Measurements from ENCODE around the gene NCBP2L. TPM values are rescaled to one million over a fixed set of nuclear protein-coding genes. Genes with fewer than 3 reads are reported as not detected.

Gene NCBP2L
- total and polyA plus RNA-seq, 2 experiments from 2014 or later: 0.39 TPM; not detected in 1

GRCh38 chrX:107826238-107827029 lies 48.9 kb downstream of the NCBP2L start:
- no peaks in the 10 kb centered on the region for H3K9me2 ChIP-seq (replicated peaks; ENCODE audit: insufficient read depth)

DNA sequence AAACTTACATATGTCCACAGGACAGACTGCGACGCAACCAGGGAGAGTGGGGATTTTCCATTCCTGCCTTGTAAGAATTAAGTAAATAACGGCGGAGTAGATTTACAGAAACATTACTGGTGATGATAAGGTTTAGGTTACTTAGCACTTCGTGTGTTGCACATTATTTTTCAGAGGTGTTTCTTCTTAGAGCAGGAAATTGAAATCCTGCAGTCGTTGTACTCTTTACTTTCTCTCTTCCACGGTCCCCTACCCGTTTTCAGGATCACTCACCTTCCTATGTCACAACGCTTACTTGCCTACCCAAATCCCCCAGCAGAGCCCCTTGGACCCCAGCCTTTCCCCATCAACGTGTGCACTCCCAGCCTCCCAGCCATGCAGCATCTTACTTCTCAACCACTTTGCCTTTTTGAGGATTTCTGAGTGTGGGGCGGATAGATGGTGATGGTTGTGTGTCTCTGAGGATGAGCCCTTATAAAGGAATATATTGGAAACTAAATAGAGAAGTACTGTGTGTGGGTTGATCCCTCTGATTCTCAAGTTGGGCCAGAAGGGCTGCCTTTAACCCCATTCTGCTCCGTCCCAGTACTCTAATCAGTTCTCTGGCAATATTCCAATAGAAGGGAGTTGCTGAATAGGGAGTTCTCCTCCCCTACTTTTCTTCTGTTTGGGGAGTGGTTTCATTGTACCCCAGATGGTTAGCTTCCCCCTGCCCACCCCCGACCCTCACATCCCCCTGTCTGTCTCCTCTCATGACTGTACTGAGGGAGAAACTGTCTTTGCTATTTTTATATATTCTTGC lies 49.7 kb downstream of the NCBP2L start:
- Histone ChIP-seq H3K9me2 (replicated peaks; ENCODE audit: insufficient read depth) (no peaks in the 10 kb centered on the region), H2AFZ (peak overlapping the region; percentile 56), H3K4me3 (peak overlapping the region; percentile 13), H3K4me1 (ENCODE audit: insufficient read depth) (peaks cover 6% of the 10 kb centered on the region), H3K27me3 (no peaks in the 10 kb centered on the region), H3K4me2 (peak overlapping the region; percentile 79), H3K27ac (peak overlapping the region; percentile 90), H3K9me3 (ENCODE audit: low read depth) (no peaks in the 10 kb centered on the region), H3K79me2 (peaks cover 19% of the 10 kb centered on the region), H4K20me1 (ENCODE audit: insufficient read depth, poor library complexity, severe bottlenecking) (no peaks in the 10 kb centered on the region), H3K36me3 (replicated peaks; ENCODE audit: insufficient read depth, low read depth) (no peaks in the 10 kb centered on the region)
- peak; percentile 7 for DNase-seq (ENCODE audit: low spot score)
- no peak for TF ChIP-seq EZH2phosphoT487 (IDR thresholded peaks at IDR 0.05; ENCODE audit: low read depth, severe bottlenecking, unreplicated experiment)
- no peak for TF ChIP-seq EZH2 (IDR thresholded peaks at IDR 0.05; ENCODE audit: borderline replicate concordance)
- no peak for TF ChIP-seq CTCF (IDR thresholded peaks at IDR 0.05; ENCODE audit: poor library complexity)
- 43% methylated on average over 13 of the region's 13 CpGs for WGBS (ENCODE audit: low lambda C conversion rate, missing lambda C conversion rate)

More at GRCh38 chrX:107826238-107827029, 48.9 kb downstream of the NCBP2L start:
- TF ChIP-seq CTCF (IDR thresholded peaks at IDR 0.05; ENCODE audit: poor library complexity) (no peak), EZH2 (IDR thresholded peaks at IDR 0.05; ENCODE audit: borderline replicate concordance) (no peak), EZH2phosphoT487 (IDR thresholded peaks at IDR 0.05; ENCODE audit: low read depth, severe bottlenecking, unreplicated experiment) (no peak)
- peak overlapping the region; percentile 70 for H3K4me3 ChIP-seq
- H3K9me3 ChIP-seq (ENCODE audit: low read depth): no peaks in the 10 kb centered on the region
- H3K4me1 ChIP-seq (ENCODE audit: insufficient read depth): peaks cover 6% of the 10 kb centered on the region
- H3K27me3 ChIP-seq: no peaks in the 10 kb centered on the region
- H3K27ac ChIP-seq: peak overlapping the region; percentile 90
- H3K36me3 ChIP-seq (replicated peaks; ENCODE audit: insufficient read depth, low read depth): no peaks in the 10 kb centered on the region
- WGBS (ENCODE audit: low lambda C conversion rate, missing lambda C conversion rate): 40% methylated on average over 81 of the region's 100 CpGs
- H3K79me2 ChIP-seq: peaks cover 19% of the 10 kb centered on the region
- peak overlapping the region; percentile 56 for H2AFZ ChIP-seq
- H3K4me2 ChIP-seq: peak overlapping the region; percentile 79
- DNase-seq (ENCODE audit: low spot score): peak; percentile 54
- H4K20me1 ChIP-seq (ENCODE audit: insufficient read depth, poor library complexity, severe bottlenecking): no peaks in the 10 kb centered on the region

DNA sequence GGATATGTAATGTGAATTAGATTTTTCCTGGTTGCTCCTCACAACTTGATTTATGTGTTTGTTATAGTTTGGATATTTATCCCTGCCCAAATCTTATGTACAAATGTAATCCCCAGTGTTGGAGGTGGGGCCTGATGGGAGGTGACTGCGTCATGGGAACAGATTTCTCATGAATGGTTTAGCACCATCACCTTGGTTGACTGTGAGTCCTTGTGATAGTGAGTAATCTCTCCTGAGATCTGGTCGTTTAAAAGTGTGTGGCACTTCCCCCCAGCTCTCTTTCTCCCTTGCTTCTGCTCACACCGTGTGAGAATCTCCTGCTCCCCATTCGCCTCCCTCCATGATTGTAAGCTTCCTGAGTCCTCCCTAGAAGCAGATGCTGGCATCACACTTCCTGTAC lies 50.3 kb downstream of the NCBP2L start:
- H4K20me1 ChIP-seq (ENCODE audit: insufficient read depth, poor library complexity, severe bottlenecking): no peaks in the 10 kb centered on the region

More for the DNA sequence above, 50.3 kb downstream of the NCBP2L start:
- peak overlapping the region; percentile 79 for H3K4me2 ChIP-seq
- no peaks in the 10 kb centered on the region for H3K27me3 ChIP-seq
- no peak for TF ChIP-seq EZH2 (IDR thresholded peaks at IDR 0.05; ENCODE audit: borderline replicate concordance)
- TF ChIP-seq EZH2phosphoT487 (IDR thresholded peaks at IDR 0.05; ENCODE audit: low read depth, severe bottlenecking, unreplicated experiment): no peak
- TF ChIP-seq CTCF (IDR thresholded peaks at IDR 0.05; ENCODE audit: poor library complexity): no peak
- no peak overlapping the region for H3K4me3 ChIP-seq
- WGBS (ENCODE audit: low lambda C conversion rate, missing lambda C conversion rate): 64% methylated on average over 4 of the region's 4 CpGs
- no peak for DNase-seq (ENCODE audit: low spot score)
- H3K79me2 ChIP-seq: peaks cover 19% of the 10 kb centered on the region
- H3K9me3 ChIP-seq (ENCODE audit: low read depth): no peaks in the 10 kb centered on the region
- peaks cover 6% of the 10 kb centered on the region for H3K4me1 ChIP-seq (ENCODE audit: insufficient read depth)
- H3K27ac ChIP-seq: no peak overlapping the region
- H2AFZ ChIP-seq: no peak overlapping the region
- no peaks in the 10 kb centered on the region for H3K36me3 ChIP-seq (replicated peaks; ENCODE audit: insufficient read depth, low read depth)
- no peaks in the 10 kb centered on the region for H3K9me2 ChIP-seq (replicated peaks; ENCODE audit: insufficient read depth)

All from hepatocyte (in vitro differentiated cells).